ENCODE data around the gene ETV4. TPM values are rescaled to one million over a fixed set of nuclear protein-coding genes. Genes with fewer than 3 reads are reported as not detected.
A peak's percentile ranks its signal among the peaks of the same experiment; 100 is the strongest.

The ETV4 gene
- polyA plus RNA-seq, 1 donor: 5.4 TPM

- DNase-seq (ENCODE audit: low read depth): no peak
Observed at GRCh38 chr17:43543771-43544575, 2.2 kb downstream of the ETV4 start.

- DNase-seq (ENCODE audit: low read depth): no peak
Observed at GRCh38 chr17:43543300-43543699, 2.8 kb downstream of the ETV4 start.

GRCh38 chr17:43542859-43543258 is 3.3 kb downstream of the ETV4 start:
- no peak for DNase-seq (ENCODE audit: low read depth)

- no peak for DNase-seq (ENCODE audit: low read depth)
Observed at GRCh38 chr17:43540821-43541674, 5.1 kb downstream of the ETV4 start.

GRCh38 chr17:43536236-43536992 is 9.7 kb downstream of the ETV4 start:
- no peak for DNase-seq (ENCODE audit: low read depth)

- DNase-seq (ENCODE audit: low read depth): no peak
Observed at GRCh38 chr17:43534909-43535308, 11.2 kb downstream of the ETV4 start.

GRCh38 chr17:43533699-43534098 is 12.4 kb downstream of the ETV4 start:
- DNase-seq (ENCODE audit: low read depth): no peak

- DNase-seq (ENCODE audit: low read depth): no peak
Observed at GRCh38 chr17:43532581-43532980, 13.6 kb downstream of the ETV4 start.

GRCh38 chr17:43531955-43532354 is 14.2 kb downstream of the ETV4 start:
- no peak for DNase-seq (ENCODE audit: low read depth)

GRCh38 chr17:43531082-43531378 is 15.1 kb downstream of the ETV4 start:
- DNase-seq (ENCODE audit: low read depth): no peak

- peak; percentile 55 for DNase-seq (ENCODE audit: low read depth)
Observed at GRCh38 chr17:43530288-43531081, 15.7 kb downstream of the ETV4 start.

- no peak for DNase-seq (ENCODE audit: low read depth)
Observed at GRCh38 chr17:43529947-43530287, 16.2 kb downstream of the ETV4 start.

- no peak for DNase-seq (ENCODE audit: low read depth)
Observed at GRCh38 chr17:43528988-43529814, 16.9 kb downstream of the ETV4 start.

- DNase-seq (ENCODE audit: low read depth): no peak
Observed at GRCh38 chr17:43528319-43528987, 17.7 kb downstream of the ETV4 start.

- no peak for DNase-seq (ENCODE audit: low read depth)
Observed at GRCh38 chr17:43526886-43527648, 19.1 kb downstream of the ETV4 start.

GRCh38 chr17:43524945-43525575 is 21.1 kb downstream of the ETV4 start:
- no peak for DNase-seq (ENCODE audit: low read depth)

GRCh38 chr17:43521389-43521788 is 24.8 kb downstream of the ETV4 start:
- DNase-seq (ENCODE audit: low read depth): no peak

- no peak for DNase-seq (ENCODE audit: low read depth)
Observed at GRCh38 chr17:43517615-43518386, 28.3 kb downstream of the ETV4 start.
